ENCODE results near the gene MYBBP1A. TPM values are rescaled to one million over a fixed set of nuclear protein-coding genes. Genes with fewer than 3 reads are reported as not detected.

MYBBP1A gene
- total and polyA plus RNA-seq, 9 of the 15 experiments (the other 6 are each of a cell fraction or from before 2014, with no cell fraction given), result 2.0 to 114 (median 47.2) TPM

- H3K27me3 ChIP-seq (ENCODE audit: control insufficient read depth in 2 of 2, insufficient read depth in 2 of 2, low read length in 2 of 2), result no peaks in the 10 kb centered on the region
- H3K9ac ChIP-seq (ENCODE audit: insufficient read depth in 1 of 2, low read depth in 2 of 2, low read length in 2 of 2), result no peak overlapping the region; a peak in 1 of 4 replicates
- H3K9me3 ChIP-seq (replicated peaks; ENCODE audit: control insufficient read depth, insufficient read depth, low read depth, low read length), result no peaks in the 10 kb centered on the region
- H2AFZ ChIP-seq (ENCODE audit: low read depth, low read length), result no peak overlapping the region
- H3K79me2 ChIP-seq (ENCODE audit: control insufficient read depth, insufficient read depth, low read length), result no peaks in the 10 kb centered on the region
- TF ChIP-seq MYNN (IDR thresholded peaks at IDR 0.05) (no peak), MYNN (CRISPR knock-in tag; IDR thresholded peaks at IDR 0.05) (no peak), RBFOX2 (IDR thresholded peaks at IDR 0.05; ENCODE audit: low read depth, low read length) (peak; percentile 43), RBM17 (IDR thresholded peaks at IDR 0.05; ENCODE audit: borderline replicate concordance, low read depth, low read length) (no peak)
- ChIA-PET CTCF (ENCODE audit: low intra/inter-chr PET ratio) (no interaction called here), POLR2A (no interaction called here)
- H3K27ac ChIP-seq (ENCODE audit: extremely low read depth, low read depth, low read length), result no peak overlapping the region
- peaks cover 0 to 58% of the 10 kb centered on the region in 2 experiments; a peak in 2 of 5 replicates for H3K4me1 ChIP-seq (replicated peaks in 1 of 2; ENCODE audit: control insufficient read depth in 2 of 2, insufficient read depth in 2 of 2, low read length in 2 of 2)
- H4K20me1 ChIP-seq (replicated peaks; ENCODE audit: control insufficient read depth, insufficient read depth, low read length), result no peaks in the 10 kb centered on the region
- 74% methylated on average over 14 of the region's 19 CpGs for WGBS (ENCODE audit: insufficient coverage, low coverage, missing lambda C conversion rate)
- no peak overlapping the region for H3K4me3 ChIP-seq
- FAIRE-seq, result no peak
- H3K9me1 ChIP-seq (ENCODE audit: control insufficient read depth, insufficient read depth, low read length), result no peaks in the 10 kb centered on the region
- intact Hi-C loops (cut with micrococcal nuclease), result loop anchor here (5.0 kb wide), 1 partner anchor 121 kb away; no protein-coding TSS in a partner anchor
- no peak overlapping the region for H3K4me2 ChIP-seq (ENCODE audit: insufficient read depth, low read length)
- no peak for ATAC-seq
- in situ Hi-C loops (cut with MboI), result no loop called here
- peaks cover 90% of the 10 kb centered on the region; the same call in 2 of the 3 replicates for H3K36me3 ChIP-seq (ENCODE audit: control insufficient read depth, insufficient read depth, low read length)
- no peak for DNase-seq (ENCODE audit: extremely low read depth in 1 of 4, low spot score in 3 of 4)
- no TSS peak for BruUV-seq (replicated peaks)
These were observed 11.6 kb downstream of the MYBBP1A start for GRCh38 chr17:4543557-4544026.

- in situ Hi-C loops (cut with MboI) (no loop called here), intact Hi-C loops (cut with micrococcal nuclease) (loop anchor here (5.0 kb wide), 1 partner anchor 120 kb away; no protein-coding TSS in a partner anchor)
- Histone ChIP-seq H3K4me3 (no peak overlapping the region), H2AFZ (ENCODE audit: low read depth, low read length) (no peak overlapping the region), H3K9ac (ENCODE audit: insufficient read depth in 1 of 2, low read depth in 2 of 2, low read length in 2 of 2) (no peak overlapping the region), H4K20me1 (replicated peaks; ENCODE audit: control insufficient read depth, insufficient read depth, low read length) (no peaks in the 10 kb centered on the region), H3K27ac (ENCODE audit: extremely low read depth, low read depth, low read length) (no peak overlapping the region), H3K4me2 (ENCODE audit: insufficient read depth, low read length) (no peak overlapping the region), H3K9me1 (ENCODE audit: control insufficient read depth, insufficient read depth, low read length) (no peaks in the 10 kb centered on the region), H3K36me3 (ENCODE audit: control insufficient read depth, insufficient read depth, low read length) (peaks cover 90% of the 10 kb centered on the region; the same call in 2 of the 3 replicates), H3K9me3 (replicated peaks; ENCODE audit: control insufficient read depth, insufficient read depth, low read depth, low read length) (no peaks in the 10 kb centered on the region), H3K4me1 (replicated peaks in 1 of 2; ENCODE audit: control insufficient read depth in 2 of 2, insufficient read depth in 2 of 2, low read length in 2 of 2) (peaks cover 0 to 60% of the 10 kb centered on the region in 2 experiments; a peak in 2 of 5 replicates), H3K27me3 (ENCODE audit: control insufficient read depth in 2 of 2, insufficient read depth in 2 of 2, low read length in 2 of 2) (no peaks in the 10 kb centered on the region), H3K79me2 (ENCODE audit: control insufficient read depth, insufficient read depth, low read length) (no peaks in the 10 kb centered on the region)
- ChIA-PET CTCF (ENCODE audit: low intra/inter-chr PET ratio) (no interaction called here), POLR2A (no interaction called here)
- ATAC-seq (no peak), DNase-seq (ENCODE audit: extremely low read depth in 1 of 4, low spot score in 3 of 4) (no peak), FAIRE-seq (no peak)
- BruUV-seq (replicated peaks), result no TSS peak
- TF ChIP-seq BRCA1 (IDR thresholded peaks at IDR 0.05), result no peak
- no peak for TF ChIP-seq BRCA1 (CRISPR knock-in tag; IDR thresholded peaks at IDR 0.05)
- no peak for TF ChIP-seq NFE2 (IDR thresholded peaks at IDR 0.05; ENCODE audit: low read depth)
- no peak for TF ChIP-seq ZNF408 (CRISPR knock-in tag; IDR thresholded peaks at IDR 0.05; ENCODE audit: low read depth)
- peak; percentile 42; the same call in 1 of the 2 replicates for TF ChIP-seq POLR2G (IDR thresholded peaks at IDR 0.05; ENCODE audit: low read depth, low read length)
- 96% methylated on average over 5 of the region's 19 CpGs for WGBS (ENCODE audit: insufficient coverage, low coverage, missing lambda C conversion rate)
These were observed 12.4 kb downstream of the MYBBP1A start for GRCh38 chr17:4542726-4543191.

All from K562 (cell line).